ENCODE measurements around the gene DMBX1.

The DMBX1 gene

DNA sequence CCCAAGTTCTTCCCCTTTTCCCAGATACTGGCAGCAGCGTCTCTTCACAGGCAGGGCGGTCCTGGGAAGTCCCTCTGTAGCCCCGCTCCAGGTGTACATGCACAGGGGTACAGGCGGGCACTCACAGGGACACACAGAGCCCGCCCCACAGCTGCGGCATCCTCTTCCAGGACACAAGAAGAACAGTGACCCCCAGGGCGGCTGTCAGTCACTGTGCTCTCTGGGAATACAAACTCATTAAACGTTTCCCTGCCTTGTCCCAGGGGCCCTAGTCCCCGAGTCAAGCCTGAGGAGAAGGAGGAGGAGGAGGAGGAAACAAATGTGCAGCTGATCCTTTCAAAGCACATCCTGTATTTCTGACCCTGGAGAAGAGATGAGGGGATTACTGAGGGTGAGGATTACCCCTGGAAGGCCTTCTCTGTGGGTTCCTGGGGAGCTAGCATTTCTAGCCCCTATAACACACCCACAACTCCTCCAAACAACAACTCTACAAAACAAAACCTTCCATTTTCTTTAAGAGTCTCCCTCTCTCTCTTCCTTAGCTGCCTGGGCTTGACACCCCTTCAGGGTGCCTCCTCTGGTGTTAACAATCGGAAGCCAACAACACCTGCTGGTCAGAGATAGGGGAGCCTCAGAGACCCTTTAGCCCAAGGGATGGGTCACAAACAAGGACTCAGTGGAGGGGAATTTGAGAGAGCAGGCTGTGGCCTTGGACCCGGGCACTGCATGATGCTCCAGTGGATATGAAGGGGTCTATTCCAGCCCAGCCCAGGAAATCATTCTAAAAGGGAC lies 28.4 kb upstream of the DMBX1 start:
- TF ChIP-seq CTCF (conservative IDR thresholded peaks at IDR 0.05; ENCODE audit: low read depth, low read length) = no peak
- H3K4me3 ChIP-seq (ENCODE audit: low read depth, low read length) = no peak overlapping the region
- DNase-seq (ENCODE audit: low read depth) = no peak

- no peak overlapping the region for H3K4me3 ChIP-seq (ENCODE audit: low read depth, low read length)
- DNase-seq (ENCODE audit: low read depth) = no peak
- TF ChIP-seq CTCF (conservative IDR thresholded peaks at IDR 0.05; ENCODE audit: low read depth, low read length) = no peak
Measured at GRCh38 chr1:46461809-46462448, 27.7 kb upstream of the DMBX1 start.

DNA sequence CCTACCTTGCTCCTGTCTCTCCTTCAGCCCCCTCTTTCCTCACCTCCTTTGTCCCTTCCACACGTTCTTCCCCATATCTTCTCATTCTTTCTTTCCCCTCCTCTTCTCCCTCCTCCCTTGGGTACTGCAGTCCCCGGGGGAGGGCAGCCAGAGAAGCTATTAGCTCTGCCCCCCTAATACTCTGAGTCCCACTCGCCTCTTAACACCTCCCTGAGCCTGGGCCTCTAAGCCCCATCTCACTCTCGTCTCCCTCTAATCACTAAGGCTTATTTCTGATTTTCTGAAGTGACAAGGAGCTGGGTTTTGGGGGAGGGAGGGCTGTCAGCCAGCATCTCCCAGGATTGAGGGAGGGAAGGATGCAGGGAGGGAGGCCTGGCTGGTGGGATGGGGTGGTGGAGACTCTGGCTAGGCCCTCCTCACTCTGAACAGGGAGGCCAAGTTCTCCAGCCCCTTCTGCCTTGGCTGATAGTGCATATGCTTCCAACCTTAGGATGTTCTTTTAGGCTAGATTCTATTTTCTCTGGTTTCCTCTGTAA lies 25.6 kb upstream of the DMBX1 start:
- DNase-seq (ENCODE audit: low read depth) = no peak
- H3K4me3 ChIP-seq (ENCODE audit: low read depth, low read length) = no peak overlapping the region
- TF ChIP-seq CTCF (conservative IDR thresholded peaks at IDR 0.05; ENCODE audit: low read depth, low read length) = no peak

DNA sequence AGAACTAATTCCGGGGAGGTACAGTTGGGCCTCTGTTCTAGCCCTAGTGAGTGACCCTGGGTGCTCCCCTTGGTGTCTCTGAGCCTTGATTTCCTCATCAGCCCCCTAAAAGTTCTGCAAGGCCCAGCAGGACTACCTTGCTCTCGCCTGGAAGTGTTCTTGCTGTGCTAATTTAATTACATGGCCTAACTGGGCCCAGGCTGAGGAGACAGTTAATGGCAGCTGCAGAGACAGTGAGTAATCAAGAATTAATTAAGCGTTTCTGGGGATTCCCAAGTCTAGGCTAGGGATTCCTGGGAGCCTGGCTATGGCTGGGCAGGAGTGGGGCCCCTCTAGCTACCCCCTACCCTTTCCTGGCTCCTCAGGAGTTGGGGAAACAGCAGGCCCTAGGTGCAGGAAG lies 24.7 kb upstream of the DMBX1 start:
- DNase-seq (ENCODE audit: low read depth) = no peak
- no peak overlapping the region for H3K4me3 ChIP-seq (ENCODE audit: low read depth, low read length)
- TF ChIP-seq CTCF (conservative IDR thresholded peaks at IDR 0.05; ENCODE audit: low read depth, low read length) = no peak

GRCh38 chr1:46465981-46466476 lies 23.6 kb upstream of the DMBX1 start:
- H3K4me3 ChIP-seq (ENCODE audit: low read depth, low read length) = peak overlapping the region; percentile 7
- no peak for TF ChIP-seq CTCF (conservative IDR thresholded peaks at IDR 0.05; ENCODE audit: low read depth, low read length)
- DNase-seq (ENCODE audit: low read depth) = no peak

GRCh38 chr1:46466477-46467182 lies 23.0 kb upstream of the DMBX1 start:
- no peak for TF ChIP-seq CTCF (conservative IDR thresholded peaks at IDR 0.05; ENCODE audit: low read depth, low read length)
- DNase-seq (ENCODE audit: low read depth) = no peak
- peak overlapping the region; percentile 54 for H3K4me3 ChIP-seq (ENCODE audit: low read depth, low read length)
